HepG2 (cell line): Measurements from ENCODE around the gene CHPF. TPM values are rescaled to one million over a fixed set of nuclear protein-coding genes. Genes with fewer than 3 reads are reported as not detected.

Experiments used
- ATAC-seq: fragments of 200-7000 bp; cut with Tn5 transposase; 3 replicates; pipeline ENCODE4 v1.9.1; 2020; ENCODE audit warnings: mild to moderate bottlenecking, moderate library complexity
- BruUV-seq: library from RNA; stranded (reverse); fragments of 400-500 nt; replicated peaks from 2 replicates; lab custom pipeline; 2021; lab: Mats Ljungman, UMichigan
- CTCF ChIA-PET: fragments of 300-600 bp; formaldehyde crosslinking; extraction: SDS; loops from one replicate; lab custom pipeline; 2021; ENCODE audit warnings: low total read pairs, inconsistent platforms, low intra/inter-chr PET ratio; lab: Yijun Ruan, JAX
- POLR2A ChIA-PET: fragments of 350-600 bp; sonication (Branson Sonifier 250); formaldehyde crosslinking; loops from one replicate; lab custom pipeline; 2020; ENCODE audit warnings: antibody characterized with exemption, inconsistent platforms; lab: Yijun Ruan, JAX
- DNase-seq: peaks from one replicate; pipeline ENCODE4 v3.0.0-alpha.2; 2015; ENCODE audit warnings: low spot score
- FAIRE-seq: peaks from 3 replicates; lab custom pipeline; 2011; peaks lifted over from hg19 to GRCh38; lab: Jason Lieb, UNC
- H2AFZ ChIP-seq: one replicate; pipeline ENCODE4 v1.6.1; 2011; ENCODE audit warnings: low read length, inconsistent platforms
- H3K27ac ChIP-seq: fragments of 300-600 bp; 3 replicates; pipeline ENCODE4 v1.8.0; 2011; ENCODE audit warnings: mixed run types, mild to moderate bottlenecking, mixed read lengths, low read length, inconsistent platforms; ENCODE audit not compliant: insufficient read depth; ENCODE audit errors: extremely low read length
- H3K27me3 ChIP-seq, 2 experiments: fragments of 200-600 bp in 1 of 2; 2 replicates in 1 of 2; 3 replicates in 1 of 2; pipeline versions ENCODE4 v1.6.0 to v1.8.0; 2011; ENCODE audit warnings: low read length in 2 of 2, mild to moderate bottlenecking in 2 of 2, moderate library complexity in 2 of 2, inconsistent platforms in 1 of 2; ENCODE audit not compliant: insufficient read depth in 2 of 2, control insufficient read depth in 1 of 2
- H3K36me3 ChIP-seq, 2 experiments: fragments of 200-600 bp in 1 of 2; replicated peaks in 1 of 2; 2 replicates in 1 of 2; 3 replicates in 1 of 2; pipeline versions ENCODE4 v1.5.1 to v1.8.0; 2011; ENCODE audit warnings: low read length in 2 of 2, inconsistent platforms in 1 of 2; ENCODE audit not compliant: insufficient read depth in 2 of 2, control insufficient read depth in 1 of 2
- H3K4me1 ChIP-seq: 2 replicates; pipeline ENCODE4 v1.5.1; 2012; ENCODE audit warnings: low read length, inconsistent platforms; ENCODE audit not compliant: insufficient read depth
- H3K4me2 ChIP-seq: 2 replicates; pipeline ENCODE4 v1.6.0; 2011; ENCODE audit warnings: low read depth, low read length, inconsistent platforms
- H3K4me3 ChIP-seq, 3 experiments: fragments of 200-600 bp in 1 of 3; sonication (generic), shearing (Covaris generic) in 1 of 3; replicated peaks in 1 of 3; 2 replicates each; pipeline ENCODE4 v1.5.1; 2011 to 2016; ENCODE audit warnings: low read length in 3 of 3, inconsistent platforms in 2 of 3, low read depth in 2 of 3, mild to moderate bottlenecking in 2 of 3, control low read depth in 1 of 3, mixed read lengths in 1 of 3; ENCODE audit not compliant: insufficient read depth in 1 of 3
- H3K79me2 ChIP-seq: one replicate; pipeline ENCODE4 v1.6.1; 2011; ENCODE audit warnings: low read length, inconsistent platforms; ENCODE audit not compliant: insufficient read depth
- H3K9ac ChIP-seq: 2 replicates; pipeline ENCODE4 v1.6.0; 2011; ENCODE audit warnings: mild to moderate bottlenecking, low read depth, low read length, inconsistent platforms; ENCODE audit not compliant: insufficient read depth
- H3K9me3 ChIP-seq: 2 replicates; pipeline ENCODE4 v1.5.1; 2012; ENCODE audit warnings: mild to moderate bottlenecking, low read length
- H4K20me1 ChIP-seq: 2 replicates; pipeline ENCODE4 v1.6.0; 2011; ENCODE audit warnings: inconsistent platforms, mild to moderate bottlenecking, low read length, moderate library complexity; ENCODE audit not compliant: insufficient read depth
- ATF7 ChIP-seq, 2 experiments: fragments of 450-650 bp in 1 of 2; sonication (generic) in 1 of 2; formaldehyde crosslinking in 1 of 2; IDR thresholded peaks; 2 replicates each; pipeline versions ENCODE4 v1.4.0 to v1.6.1; 2016 to 2020; ENCODE audit warnings: antibody characterized with exemption in 1 of 2, mild to moderate bottlenecking in 1 of 2, missing genetic modification reagents in 1 of 2
- CBX5 ChIP-seq: sonication (generic); formaldehyde crosslinking; IDR thresholded peaks from 2 replicates; pipeline ENCODE4 v1.4.0; 2020; ENCODE audit warnings: missing genetic modification reagents, borderline replicate concordance
- IKZF1 ChIP-seq: fragments of 450-650 bp; IDR thresholded peaks from 2 replicates; pipeline ENCODE4 v1.7.1; 2016
- JUN ChIP-seq: sonication (generic); formaldehyde crosslinking; IDR thresholded peaks from 2 replicates; pipeline ENCODE4 v1.4.0; 2020; ENCODE audit warnings: mild to moderate bottlenecking, missing genetic modification reagents
- KDM4B ChIP-seq: sonication (generic); formaldehyde crosslinking; IDR thresholded peaks from 2 replicates; pipeline ENCODE4 v1.4.0; 2020; ENCODE audit warnings: missing genetic modification reagents
- MAZ ChIP-seq, 2 experiments: sonication (generic) in 1 of 2; formaldehyde crosslinking in 1 of 2; IDR thresholded peaks; 2 replicates each; pipeline versions ENCODE4 v1.5.0 to v1.6.1; 2012 to 2020; ENCODE audit warnings: low read depth in 2 of 2, mild to moderate bottlenecking in 2 of 2, borderline replicate concordance in 1 of 2, improper control_type of control experiment in 1 of 2, low read length in 1 of 2, missing genetic modification reagents in 1 of 2, moderate library complexity in 1 of 2
- PHF21A ChIP-seq: sonication (generic); formaldehyde crosslinking; IDR thresholded peaks from 2 replicates; pipeline ENCODE4 v1.5.0; 2020; ENCODE audit warnings: mild to moderate bottlenecking, missing genetic modification reagents
- RBFOX2 ChIP-seq: fragments of 200-400 bp; formaldehyde crosslinking; IDR thresholded peaks from 2 replicates; pipeline ENCODE4 v1.6.1; 2017; ENCODE audit warnings: low read depth, mild to moderate bottlenecking, low read length
- ZFP36L2 ChIP-seq: sonication (generic); formaldehyde crosslinking; IDR thresholded peaks from 2 replicates; pipeline ENCODE4 v1.4.0; 2020; ENCODE audit warnings: missing genetic modification reagents
- ZNF501 ChIP-seq: sonication (generic); formaldehyde crosslinking; IDR thresholded peaks from 2 replicates; pipeline ENCODE4 v1.5.1; 2020; ENCODE audit warnings: mild to moderate bottlenecking, moderate library complexity, missing genetic modification reagents
- WGBS: methylation state at CpG from one replicate; pipeline ENCODE4 v1.1.6; 2017; ENCODE audit warnings: low lambda C conversion rate; 5-methylcytosine and 5-hydroxymethylcytosine counted together
- in situ Hi-C: cut with HindIII; loops from 2 replicates; pipeline ENCODE4 v1.10.0; 2017; ENCODE audit warnings: low pct_unique_long_range_greater_than_20kb; ENCODE audit not compliant: extremely low pct_ligation_motif_present
- intact Hi-C: fragments of 100-400 bp; cut with micrococcal nuclease; formaldehyde crosslinking; loops from one replicate; pipeline ENCODE4 v1.10.0; 2022; ENCODE audit not compliant: unreplicated experiment
- polyA plus RNA-seq, 8 experiments: library from polyadenylated mRNA; depleted of rRNA in 3 of 8; stranded (reverse) in 7 of 8; unstranded in 1 of 8; fragments of >200 nt; fragmentation: Illumina TruSeq in 4 of 8; extraction: Trizol in 4 of 8; gene quantifications; 2 replicates each; pipeline versions ENCODE4 v1.2.1 to v1.2.3, GENCODE V29; 2011 to 2016; ENCODE audit warnings: low read depth in 4 of 8, missing spikeins in 1 of 8, mixed read lengths in 1 of 8; ENCODE audit not compliant: insufficient read depth in 1 of 8
- total RNA-seq, 5 experiments: library from RNA; depleted of rRNA; stranded (reverse); fragments of >200 nt; fragmentation: Illumina TruSeq; extraction: Trizol; gene quantifications; 2 replicates each; pipeline ENCODE4 v1.2.3, GENCODE V29; 2016; ENCODE audit warnings: low read depth in 1 of 5
- TF ChIP-seq, protein P1 (sequence below): sonication (generic); formaldehyde crosslinking; IDR thresholded peaks from 2 replicates; pipeline ENCODE4 v1.5.0; 2020; ENCODE audit warnings: missing genetic modification reagents
- TF ChIP-seq, protein P2 (sequence below): sonication (generic); IDR thresholded peaks from 2 replicates; pipeline ENCODE4 v1.6.1; 2016; ENCODE audit warnings: low read depth, borderline replicate concordance
- TF ChIP-seq, protein P3 (sequence below): sonication (generic); formaldehyde crosslinking; IDR thresholded peaks from 2 replicates; pipeline ENCODE4 v1.4.0; 2020; ENCODE audit warnings: mild to moderate bottlenecking, missing genetic modification reagents
- TF ChIP-seq, protein P4 (sequence below): sonication (generic); formaldehyde crosslinking; IDR thresholded peaks from 2 replicates; pipeline ENCODE4 v1.8.0; 2022; ENCODE audit warnings: mild to moderate bottlenecking, missing genetic modification reagents; ENCODE audit not compliant: insufficient replicate concordance
- TF ChIP-seq, protein P5 (sequence below): sonication (generic); formaldehyde crosslinking; IDR thresholded peaks from 2 replicates; pipeline ENCODE4 v1.4.0; 2020; ENCODE audit warnings: missing genetic modification reagents

CHPF gene
- total and polyA plus RNA-seq, 2 of the 13 experiments (the other 11 are each of a cell fraction or from before 2014, with no cell fraction given): 79.6 to 111 TPM

DNA sequence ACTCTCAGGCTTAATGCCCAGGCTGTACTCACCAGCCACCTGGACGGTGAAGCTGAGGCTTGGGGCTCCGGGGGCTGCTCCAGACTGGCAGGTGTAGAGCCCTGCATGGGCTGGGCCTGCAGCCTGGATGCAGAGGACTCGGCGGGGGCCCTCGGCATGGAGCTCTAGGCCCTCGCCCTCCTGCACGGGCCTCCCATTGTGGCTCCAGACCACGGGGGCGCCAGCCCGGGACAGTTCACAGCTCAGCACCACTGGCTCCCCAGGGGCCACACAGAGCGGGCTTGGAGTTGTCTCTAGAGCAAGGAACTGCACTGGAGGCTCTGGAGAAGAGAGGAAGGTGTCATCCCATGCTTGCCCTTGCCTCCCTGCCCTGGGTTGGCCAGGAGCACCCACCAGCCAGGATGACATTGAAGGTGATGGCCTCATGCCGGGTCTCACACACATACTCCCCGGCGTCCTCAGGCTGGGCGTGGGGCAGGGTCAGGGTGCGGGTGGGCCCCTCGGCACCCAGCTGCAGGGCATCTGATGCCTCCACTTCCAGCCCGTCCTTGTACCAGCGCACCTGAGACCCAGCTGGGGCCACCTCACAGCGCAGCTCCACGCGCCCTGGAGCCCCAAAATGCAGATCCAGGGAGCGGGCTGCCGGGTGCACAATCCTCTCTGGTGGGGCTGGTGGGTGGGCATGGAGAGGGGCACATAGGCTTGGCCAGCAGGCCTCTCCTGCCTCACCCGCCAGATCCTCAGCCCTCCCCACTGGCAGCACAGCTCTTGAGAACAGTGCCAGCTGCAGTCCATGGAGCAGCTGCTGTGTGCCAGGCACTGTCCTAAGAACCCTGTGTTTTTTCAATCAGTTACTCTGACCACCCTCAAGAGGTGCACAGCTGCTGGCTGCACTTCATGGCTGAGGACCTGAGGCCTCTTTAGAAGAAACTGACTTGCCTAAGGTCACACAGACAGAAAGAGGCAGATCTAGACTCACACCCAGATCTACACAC lies 14.5 kb upstream of the CHPF start:
- no TSS peak for BruUV-seq
- FAIRE-seq: no peak
- WGBS: 88% methylated on average over 4 of the region's 25 CpGs
- no peak for TF ChIP-seq IKZF1
- no peak for TF ChIP-seq MAZ (IDR thresholded peaks at IDR 0.05; ENCODE audit: borderline replicate concordance, low read depth, low read length)
- TF ChIP-seq MAZ (CRISPR knock-in tag; IDR thresholded peaks at IDR 0.05; ENCODE audit: low read depth): no peak
- TF ChIP-seq ZNF501 (CRISPR knock-in tag): no peak
- TF ChIP-seq, protein P1, sequence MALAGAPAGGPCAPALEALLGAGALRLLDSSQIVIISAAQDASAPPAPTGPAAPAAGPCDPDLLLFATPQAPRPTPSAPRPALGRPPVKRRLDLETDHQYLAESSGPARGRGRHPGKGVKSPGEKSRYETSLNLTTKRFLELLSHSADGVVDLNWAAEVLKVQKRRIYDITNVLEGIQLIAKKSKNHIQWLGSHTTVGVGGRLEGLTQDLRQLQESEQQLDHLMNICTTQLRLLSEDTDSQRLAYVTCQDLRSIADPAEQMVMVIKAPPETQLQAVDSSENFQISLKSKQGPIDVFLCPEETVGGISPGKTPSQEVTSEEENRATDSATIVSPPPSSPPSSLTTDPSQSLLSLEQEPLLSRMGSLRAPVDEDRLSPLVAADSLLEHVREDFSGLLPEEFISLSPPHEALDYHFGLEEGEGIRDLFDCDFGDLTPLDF (CRISPR knock-in tag): no peak
- TF ChIP-seq, protein P2, sequence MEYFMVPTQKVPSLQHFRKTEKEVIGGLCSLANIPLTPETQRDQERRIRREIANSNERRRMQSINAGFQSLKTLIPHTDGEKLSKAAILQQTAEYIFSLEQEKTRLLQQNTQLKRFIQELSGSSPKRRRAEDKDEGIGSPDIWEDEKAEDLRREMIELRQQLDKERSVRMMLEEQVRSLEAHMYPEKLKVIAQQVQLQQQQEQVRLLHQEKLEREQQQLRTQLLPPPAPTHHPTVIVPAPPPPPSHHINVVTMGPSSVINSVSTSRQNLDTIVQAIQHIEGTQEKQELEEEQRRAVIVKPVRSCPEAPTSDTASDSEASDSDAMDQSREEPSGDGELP: no peak
- no peak for TF ChIP-seq ATF7 (IDR thresholded peaks at IDR 0.05)
- TF ChIP-seq ATF7 (CRISPR knock-in tag; IDR thresholded peaks at IDR 0.05): no peak
- no peak for TF ChIP-seq KDM4B (CRISPR knock-in tag)
- TF ChIP-seq CBX5 (CRISPR knock-in tag): no peak
- 0 out of 2 replicates have a peak, but pooled peaks have one; percentile 8 for TF ChIP-seq RBFOX2
- TF ChIP-seq, protein P3, sequence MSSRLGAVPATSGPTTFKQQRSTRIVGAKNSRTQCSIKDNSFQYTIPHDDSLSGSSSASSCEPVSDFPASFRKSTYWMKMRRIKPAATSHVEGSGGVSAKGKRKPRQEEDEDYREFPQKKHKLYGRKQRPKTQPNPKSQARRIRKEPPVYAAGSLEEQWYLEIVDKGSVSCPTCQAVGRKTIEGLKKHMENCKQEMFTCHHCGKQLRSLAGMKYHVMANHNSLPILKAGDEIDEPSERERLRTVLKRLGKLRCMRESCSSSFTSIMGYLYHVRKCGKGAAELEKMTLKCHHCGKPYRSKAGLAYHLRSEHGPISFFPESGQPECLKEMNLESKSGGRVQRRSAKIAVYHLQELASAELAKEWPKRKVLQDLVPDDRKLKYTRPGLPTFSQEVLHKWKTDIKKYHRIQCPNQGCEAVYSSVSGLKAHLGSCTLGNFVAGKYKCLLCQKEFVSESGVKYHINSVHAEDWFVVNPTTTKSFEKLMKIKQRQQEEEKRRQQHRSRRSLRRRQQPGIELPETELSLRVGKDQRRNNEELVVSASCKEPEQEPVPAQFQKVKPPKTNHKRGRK: no peak
- TF ChIP-seq, protein P4, sequence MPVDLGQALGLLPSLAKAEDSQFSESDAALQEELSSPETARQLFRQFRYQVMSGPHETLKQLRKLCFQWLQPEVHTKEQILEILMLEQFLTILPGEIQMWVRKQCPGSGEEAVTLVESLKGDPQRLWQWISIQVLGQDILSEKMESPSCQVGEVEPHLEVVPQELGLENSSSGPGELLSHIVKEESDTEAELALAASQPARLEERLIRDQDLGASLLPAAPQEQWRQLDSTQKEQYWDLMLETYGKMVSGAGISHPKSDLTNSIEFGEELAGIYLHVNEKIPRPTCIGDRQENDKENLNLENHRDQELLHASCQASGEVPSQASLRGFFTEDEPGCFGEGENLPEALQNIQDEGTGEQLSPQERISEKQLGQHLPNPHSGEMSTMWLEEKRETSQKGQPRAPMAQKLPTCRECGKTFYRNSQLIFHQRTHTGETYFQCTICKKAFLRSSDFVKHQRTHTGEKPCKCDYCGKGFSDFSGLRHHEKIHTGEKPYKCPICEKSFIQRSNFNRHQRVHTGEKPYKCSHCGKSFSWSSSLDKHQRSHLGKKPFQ (CRISPR knock-in tag): no peak
- TF ChIP-seq JUN: no peak
- no peak for TF ChIP-seq PHF21A (CRISPR knock-in tag)
- TF ChIP-seq, protein P5, sequence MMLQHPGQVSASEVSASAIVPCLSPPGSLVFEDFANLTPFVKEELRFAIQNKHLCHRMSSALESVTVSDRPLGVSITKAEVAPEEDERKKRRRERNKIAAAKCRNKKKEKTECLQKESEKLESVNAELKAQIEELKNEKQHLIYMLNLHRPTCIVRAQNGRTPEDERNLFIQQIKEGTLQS (CRISPR knock-in tag): no peak
- TF ChIP-seq ZFP36L2 (CRISPR knock-in tag): no peak

More for the DNA sequence above, 14.5 kb upstream of the CHPF start:
- H3K4me1 ChIP-seq: peaks cover 37% of the 10 kb centered on the region
- POLR2A ChIA-PET: interaction anchor here (0.5 kb wide), 1 partner anchor 40 kb away, joined by 3 read pairs; no protein-coding TSS in a partner anchor
- H3K4me2 ChIP-seq: no peak overlapping the region
- no peak overlapping the region for H3K9ac ChIP-seq
- CTCF ChIA-PET: no interaction called here
- DNase-seq (no peak), ATAC-seq (no peak)
- no peaks in the 10 kb centered on the region for H4K20me1 ChIP-seq
- no peaks in the 10 kb centered on the region for H3K79me2 ChIP-seq
- intact Hi-C loops (no loop called here), in situ Hi-C loops (no loop called here)
- no peaks in the 10 kb centered on the region for H3K9me3 ChIP-seq
- no peak overlapping the region for H3K4me3 ChIP-seq
- peaks cover 2 to 4% of the 10 kb centered on the region in 2 experiments; a peak in 3 of 5 replicates for H3K36me3 ChIP-seq
- no peaks in the 10 kb centered on the region for H3K27me3 ChIP-seq
- no peak overlapping the region for H3K27ac ChIP-seq
- no peak overlapping the region for H2AFZ ChIP-seq
